SK-N-SH (cell line): ENCODE data around the gene ATCAY.

ENCODE experiments used
- CTCF ChIP-seq: fragments of 200-600 bp; sonication (generic); IDR thresholded peaks from 2 replicates; pipeline ENCODE4 v1.6.1; 2017; ENCODE audit warnings: antibody characterized with exemption, mild to moderate bottlenecking, moderate library complexity
- EP300 ChIP-seq, 2 experiments: IDR thresholded peaks; 2 replicates each; pipeline versions ENCODE4 v1.4.0 to v1.6.1; 2012; ENCODE audit warnings: borderline replicate concordance in 1 of 2, low read depth in 1 of 2, low read length in 1 of 2
- EZH2phosphoT487 ChIP-seq: fragments of 200-600 bp; sonication (generic); IDR thresholded peaks from 2 replicates; pipeline ENCODE4 v1.6.1; 2017; ENCODE audit warnings: low read depth, mixed run types, mild to moderate bottlenecking, antibody characterized with exemption, moderate library complexity, borderline replicate concordance
- PBX3 ChIP-seq: IDR thresholded peaks from 2 replicates; pipeline ENCODE4; 2012
- RXRA ChIP-seq: IDR thresholded peaks from 2 replicates; pipeline ENCODE4 v1.4.0; 2012; ENCODE audit warnings: low read depth, mild to moderate bottlenecking, borderline replicate concordance

- no peak for TF ChIP-seq CTCF
- TF ChIP-seq PBX3, result no peak
- no peak for TF ChIP-seq EP300 (IDR thresholded peaks at IDR 0.05; ENCODE audit: borderline replicate concordance in 1 of 2, low read depth in 1 of 2, low read length in 1 of 2)
- no peak for TF ChIP-seq RXRA
- TF ChIP-seq EZH2phosphoT487, result no peak
These were observed 46.7 kb upstream of the ATCAY start for GRCh38 chr19:3833578-3834348.
